CD4-positive, alpha-beta memory T cell (primary cell): Measurements from ENCODE around the gene PTER. TPM values are rescaled to one million over a fixed set of nuclear protein-coding genes. Genes with fewer than 3 reads are reported as not detected.
A peak's percentile ranks its signal among the peaks of the same experiment; 100 is the strongest.

Source experiments
- CTCF ChIA-PET: fragments of 350-600 bp; sonication (Branson Sonifier 250); formaldehyde crosslinking; loops from one replicate; lab custom pipeline; 2021; ENCODE audit warnings: inconsistent platforms; ENCODE audit not compliant: partially characterized antibody; lab: Charles Lee
- POLR2A ChIA-PET: fragments of 350-600 bp; sonication (Branson Sonifier 250); formaldehyde crosslinking; loops from one replicate; lab custom pipeline; 2021; ENCODE audit not compliant: partially characterized antibody; lab: Charles Lee
- DNase-seq, 5 donors: peaks; one replicate each; pipeline versions ENCODE4 v3.0.0 to v3.0.0-alpha.2; 2020 to 2022; ENCODE audit warnings: mixed read lengths in 1 of 5
- H3K27ac ChIP-seq: one replicate; pipeline ENCODE4 v1.7.0; 2013; ENCODE audit warnings: low read depth, low read length
- H3K27me3 ChIP-seq: 2 replicates; pipeline ENCODE4 v1.7.0; 2013; ENCODE audit warnings: mild to moderate bottlenecking, low read length, moderate library complexity; ENCODE audit not compliant: insufficient read depth
- H3K36me3 ChIP-seq: 2 replicates; pipeline ENCODE4 v1.7.0; 2013; ENCODE audit warnings: mild to moderate bottlenecking, low read length, moderate library complexity; ENCODE audit not compliant: insufficient read depth
- H3K4me1 ChIP-seq: 2 replicates; pipeline ENCODE4 v1.7.0; 2013; ENCODE audit warnings: mild to moderate bottlenecking, low read length, moderate library complexity; ENCODE audit not compliant: insufficient read depth
- H3K4me3 ChIP-seq, 2 donors: one replicate each; pipeline ENCODE4 v1.7.0; 2013; ENCODE audit warnings: low read length in 2 of 2, mild to moderate bottlenecking in 1 of 2
- H3K9me3 ChIP-seq, 2 donors: one replicate each; pipeline ENCODE4 v1.7.0; 2013; ENCODE audit warnings: low read length in 2 of 2, control low read depth in 1 of 2; ENCODE audit not compliant: control insufficient read depth in 1 of 2
- H3K27ac Mint-ChIP-seq, 7 donors: one replicate each; pipeline ENCODE4 v1.8.0; 2020 to 2021; ENCODE audit warnings: mixed read lengths in 7 of 7, mild to moderate bottlenecking in 6 of 7, inconsistent platforms in 3 of 7, moderate library complexity in 3 of 7
- H3K27me3 Mint-ChIP-seq, 2 donors: one replicate each; pipeline ENCODE4 v1.8.0; 2020 to 2021; ENCODE audit warnings: mixed read lengths in 2 of 2
- H3K36me3 Mint-ChIP-seq, 2 donors: one replicate each; pipeline ENCODE4 v1.8.0; 2020 to 2021; ENCODE audit warnings: mixed read lengths in 2 of 2, inconsistent platforms in 1 of 2, mild to moderate bottlenecking in 1 of 2
- H3K4me1 Mint-ChIP-seq, 4 donors: one replicate each; pipeline ENCODE4 v1.8.0; 2020 to 2021; ENCODE audit warnings: mixed read lengths in 4 of 4, mild to moderate bottlenecking in 1 of 4
- H3K4me3 Mint-ChIP-seq, 8 donors: one replicate each; pipeline ENCODE4 v1.8.0; 2020 to 2021; ENCODE audit warnings: mixed read lengths in 8 of 8, mild to moderate bottlenecking in 7 of 8, moderate library complexity in 6 of 8, inconsistent platforms in 3 of 8
- H3K9me3 Mint-ChIP-seq, 8 donors: one replicate each; pipeline ENCODE4 v1.8.0; 2020 to 2021; ENCODE audit warnings: mixed read lengths in 8 of 8, mild to moderate bottlenecking in 5 of 8, inconsistent platforms in 3 of 8, moderate library complexity in 1 of 8
- intact Hi-C: fragments of 100-400 bp; cut with micrococcal nuclease; formaldehyde crosslinking; loops from one replicate; pipeline ENCODE4 v1.15.1; 2023
- polyA plus RNA-seq, 2 donors: library from polyadenylated mRNA; unstranded; fragments of 300-500 nt; fragmentation: Illumina TruSeq; gene quantifications; one replicate each; pipeline ENCODE4 v1.2.3, GENCODE V29; 2021
- total RNA-seq, 2 experiments: library from RNA; stranded (reverse); gene quantifications; one replicate each; pipeline ENCODE4 v1.2.3, GENCODE V29; 2021

The PTER gene
- total and polyA plus RNA-seq, 4 experiments from 2014 or later, result 20.8 to 26.5 (median 23.1) TPM

DNA sequence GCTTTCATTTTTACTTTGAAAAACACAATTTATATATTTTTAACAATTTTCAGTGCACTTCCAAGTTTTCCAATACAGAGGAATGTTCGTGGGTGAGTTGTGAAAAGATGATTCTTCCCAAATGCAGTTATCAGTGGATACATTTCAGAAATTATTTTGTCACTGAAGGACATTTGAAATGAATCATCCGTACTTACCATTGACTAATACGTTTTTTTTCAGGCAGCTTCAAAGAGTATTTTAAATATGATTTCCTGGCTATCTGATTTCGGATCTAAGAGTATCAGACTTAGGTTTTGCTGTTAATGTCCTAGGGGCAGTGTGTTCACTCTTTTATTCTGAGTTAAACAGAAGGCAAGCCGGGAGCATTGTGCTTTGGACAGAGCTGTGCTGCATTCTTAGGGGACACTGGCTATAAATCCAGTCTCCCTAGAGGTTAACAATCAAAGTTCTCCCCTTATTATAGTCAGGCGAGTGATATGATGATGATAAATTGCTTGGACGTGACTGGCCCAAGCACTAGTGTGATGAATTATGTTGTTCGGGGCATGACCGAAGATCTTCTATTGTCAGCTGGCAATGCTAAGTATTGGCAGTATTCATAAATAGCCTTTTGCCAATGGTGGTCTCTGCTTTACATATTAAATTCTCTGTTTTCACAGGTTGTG, 4.5 kb downstream of the PTER start:
- no peaks in the 10 kb centered on the region for H3K9me3 Mint-ChIP-seq
- intact Hi-C loops, result no loop called here
- H3K27ac Mint-ChIP-seq, result peak overlapping the region in 6 of 7 donors; percentile 6 to 82 (median 33)
- no peaks in the 10 kb centered on the region for H3K27me3 Mint-ChIP-seq
- Histone ChIP-seq H3K27me3 (no peaks in the 10 kb centered on the region), H3K27ac (no peak overlapping the region), H3K4me1 (peaks cover 49% of the 10 kb centered on the region), H3K9me3 (no peaks in the 10 kb centered on the region), H3K4me3 (no peak overlapping the region), H3K36me3 (no peaks in the 10 kb centered on the region)
- peak overlapping the region in 6 of 8 donors; percentile 15 to 65 (median 28) for H3K4me3 Mint-ChIP-seq
- CTCF ChIA-PET, result no interaction called here
- DNase-seq, result no peak
- H3K4me1 Mint-ChIP-seq, result peaks cover 39 to 69% (median 54%) of the 10 kb centered on the region in 4 donors
- POLR2A ChIA-PET, result no interaction called here
- peaks cover 29 to 39% of the 10 kb centered on the region in 2 donors for H3K36me3 Mint-ChIP-seq

DNA sequence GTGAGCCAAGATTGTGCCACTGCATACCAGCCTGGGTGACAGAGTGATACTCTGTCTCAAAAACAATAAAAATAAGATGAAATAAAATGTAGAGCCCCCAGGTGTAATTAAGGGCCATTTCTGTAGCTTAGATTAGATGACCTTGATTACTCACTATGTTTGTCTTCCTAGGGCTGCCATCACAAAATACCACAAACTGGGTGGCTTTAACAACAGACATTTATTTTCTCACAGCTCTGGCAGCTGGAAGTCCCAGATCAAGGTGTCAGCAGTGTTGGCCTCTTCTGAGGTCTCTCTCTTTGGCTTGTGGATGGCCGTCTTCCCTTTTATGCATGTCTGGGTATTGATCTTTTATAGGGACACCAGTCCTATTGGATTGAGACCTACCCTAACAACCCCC, 6.1 kb downstream of the PTER start:
- H3K36me3 Mint-ChIP-seq, result peaks cover 36 to 42% of the 10 kb centered on the region in 2 donors
- no peak overlapping the region for H3K4me3 Mint-ChIP-seq
- peaks cover 39% of the 10 kb centered on the region for H3K4me1 ChIP-seq
- intact Hi-C loops, result no loop called here
- no peaks in the 10 kb centered on the region for H3K27me3 Mint-ChIP-seq
- DNase-seq, result no peak
- no peak overlapping the region for H3K4me3 ChIP-seq
- no peaks in the 10 kb centered on the region for H3K9me3 Mint-ChIP-seq
- H3K27me3 ChIP-seq, result no peaks in the 10 kb centered on the region
- H3K27ac Mint-ChIP-seq, result peak overlapping the region in 1 of 7 donors; percentile 13
- H3K4me1 Mint-ChIP-seq, result peaks cover 30 to 53% (median 43%) of the 10 kb centered on the region in 4 donors
- ChIA-PET CTCF (no interaction called here), POLR2A (no interaction called here)
- H3K9me3 ChIP-seq, result no peaks in the 10 kb centered on the region
- no peak overlapping the region for H3K27ac ChIP-seq
- peaks cover 1% of the 10 kb centered on the region for H3K36me3 ChIP-seq

GRCh38 chr10:16445770-16446469, 9.1 kb downstream of the PTER start:
- H3K27me3 ChIP-seq, result no peaks in the 10 kb centered on the region
- H3K9me3 Mint-ChIP-seq, result no peaks in the 10 kb centered on the region
- no peak overlapping the region for H3K4me3 Mint-ChIP-seq
- no peak overlapping the region for H3K4me3 ChIP-seq
- no peaks in the 10 kb centered on the region for H3K27me3 Mint-ChIP-seq
- peaks cover 43 to 48% of the 10 kb centered on the region in 2 donors for H3K36me3 Mint-ChIP-seq
- no peak for DNase-seq
- no peak overlapping the region for H3K27ac Mint-ChIP-seq
- peaks cover 16 to 30% (median 22%) of the 10 kb centered on the region in 4 donors for H3K4me1 Mint-ChIP-seq
- peaks cover 8% of the 10 kb centered on the region for H3K36me3 ChIP-seq
- H3K27ac ChIP-seq, result no peak overlapping the region
- intact Hi-C loops, result no loop called here
- ChIA-PET CTCF (interaction anchor here (2.1 kb wide), 1 partner anchor 9 kb away, joined by 6 read pairs; the partner anchor contains the start of gene PTER), POLR2A (interaction anchor here (0.7 to 0.9 kb wide), 2 partner anchors 9 to 328 kb away, joined by 3 to 4 read pairs; partner anchors contain the start of gene PTER)
- H3K4me1 ChIP-seq, result peaks cover 9% of the 10 kb centered on the region
- no peaks in the 10 kb centered on the region for H3K9me3 ChIP-seq

GRCh38 chr10:16449454-16449853, 12.6 kb downstream of the PTER start:
- no peaks in the 10 kb centered on the region for H3K9me3 Mint-ChIP-seq
- H3K27ac Mint-ChIP-seq, result no peak overlapping the region
- Histone ChIP-seq H3K36me3 (peaks cover 8% of the 10 kb centered on the region), H3K27me3 (no peaks in the 10 kb centered on the region), H3K9me3 (no peaks in the 10 kb centered on the region), H3K4me3 (no peak overlapping the region), H3K4me1 (no peaks in the 10 kb centered on the region), H3K27ac (no peak overlapping the region)
- intact Hi-C loops, result no loop called here
- ChIA-PET CTCF (interaction anchor here (1.1 kb wide), 1 partner anchor 21 kb away, joined by 3 read pairs; no protein-coding TSS in a partner anchor), POLR2A (no interaction called here)
- no peaks in the 10 kb centered on the region for H3K27me3 Mint-ChIP-seq
- DNase-seq, result no peak
- peaks cover 7 to 13% (median 9%) of the 10 kb centered on the region in 4 donors for H3K4me1 Mint-ChIP-seq
- no peak overlapping the region for H3K4me3 Mint-ChIP-seq
- H3K36me3 Mint-ChIP-seq, result peaks cover 34 to 38% of the 10 kb centered on the region in 2 donors

DNA sequence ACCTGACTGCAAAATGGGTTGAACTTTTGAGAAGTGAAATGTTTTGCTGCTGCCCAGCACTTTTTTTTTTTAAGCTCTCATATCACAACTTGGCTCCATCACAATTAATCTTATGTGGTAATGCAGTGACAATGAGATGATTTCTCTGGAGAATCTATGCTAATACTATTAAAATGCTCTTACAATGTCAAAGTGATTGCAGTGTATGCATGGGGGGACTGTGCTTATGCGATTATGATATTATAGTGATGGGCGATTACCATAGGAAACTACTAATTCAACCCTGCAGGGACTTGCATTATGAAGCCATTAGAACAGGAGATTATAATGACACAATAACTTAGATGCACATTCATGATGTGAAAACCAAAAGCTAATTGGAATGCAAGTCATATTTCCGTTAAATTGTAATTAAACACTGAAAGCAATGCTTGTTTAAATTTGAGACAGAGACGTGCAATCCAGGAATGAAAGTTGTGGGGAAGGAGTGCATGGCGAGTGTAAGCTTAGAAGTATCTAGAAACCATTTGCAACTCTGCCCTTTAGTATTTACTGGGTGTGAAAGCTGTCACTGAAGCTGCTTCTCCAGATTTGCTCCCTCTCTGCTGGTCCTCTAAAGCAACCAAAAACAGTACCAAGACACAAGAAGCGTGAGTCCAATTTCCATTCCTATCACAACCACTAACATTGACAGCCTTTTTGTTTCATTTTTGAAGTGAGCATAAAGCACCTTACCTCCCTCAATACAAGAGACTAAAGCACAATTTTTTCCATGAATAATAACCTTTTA, 21.6 kb downstream of the PTER start:
- no peaks in the 10 kb centered on the region for H3K27me3 ChIP-seq
- peaks cover 12 to 21% (median 17%) of the 10 kb centered on the region in 4 donors for H3K4me1 Mint-ChIP-seq
- no peaks in the 10 kb centered on the region for H3K9me3 ChIP-seq
- no peaks in the 10 kb centered on the region for H3K4me1 ChIP-seq
- peak overlapping the region in 2 of 7 donors; percentile 11 for H3K27ac Mint-ChIP-seq
- intact Hi-C loops, result no loop called here
- no peak overlapping the region for H3K27ac ChIP-seq
- H3K36me3 Mint-ChIP-seq, result peaks cover 17% of the 10 kb centered on the region in 2 donors
- no peak overlapping the region for H3K4me3 Mint-ChIP-seq
- ChIA-PET POLR2A (no interaction called here), CTCF (no interaction called here)
- DNase-seq, result no peak
- H3K9me3 Mint-ChIP-seq, result no peaks in the 10 kb centered on the region
- no peaks in the 10 kb centered on the region for H3K36me3 ChIP-seq
- H3K27me3 Mint-ChIP-seq, result no peaks in the 10 kb centered on the region
- no peak overlapping the region for H3K4me3 ChIP-seq

- intact Hi-C loops, result no loop called here
- no peaks in the 10 kb centered on the region for H3K27me3 ChIP-seq
- H3K4me1 Mint-ChIP-seq, result peaks cover 12 to 21% (median 17%) of the 10 kb centered on the region in 4 donors
- no peaks in the 10 kb centered on the region for H3K9me3 Mint-ChIP-seq
- POLR2A ChIA-PET, result no interaction called here
- no peaks in the 10 kb centered on the region for H3K4me1 ChIP-seq
- H3K27ac ChIP-seq, result no peak overlapping the region
- CTCF ChIA-PET, result no interaction called here
- H3K4me3 ChIP-seq, result no peak overlapping the region
- H3K36me3 ChIP-seq, result no peaks in the 10 kb centered on the region
- DNase-seq, result no peak
- H3K9me3 ChIP-seq, result no peaks in the 10 kb centered on the region
- no peak overlapping the region for H3K27ac Mint-ChIP-seq
- no peaks in the 10 kb centered on the region for H3K27me3 Mint-ChIP-seq
- H3K4me3 Mint-ChIP-seq, result no peak overlapping the region
- peaks cover 20 to 27% of the 10 kb centered on the region in 2 donors for H3K36me3 Mint-ChIP-seq
Observed at GRCh38 chr10:16459423-16459939, 22.7 kb downstream of the PTER start.
